Fibroblast of peridontal ligament (primary cell): ENCODE measurements around the gene DNMBP.
A peak's percentile ranks its signal among the peaks of the same experiment; 100 is the strongest.
"Not testable (repeated sequence)": the region's sequence is repeated elsewhere in the genome, so short reads cannot be mapped to it uniquely, and the experiment has no call there.

Experiments used
- DNase-seq: peaks from one replicate; pipeline ENCODE4 v3.0.0-alpha.2; 2010; ENCODE audit errors: extremely low read depth

Gene DNMBP

DNA sequence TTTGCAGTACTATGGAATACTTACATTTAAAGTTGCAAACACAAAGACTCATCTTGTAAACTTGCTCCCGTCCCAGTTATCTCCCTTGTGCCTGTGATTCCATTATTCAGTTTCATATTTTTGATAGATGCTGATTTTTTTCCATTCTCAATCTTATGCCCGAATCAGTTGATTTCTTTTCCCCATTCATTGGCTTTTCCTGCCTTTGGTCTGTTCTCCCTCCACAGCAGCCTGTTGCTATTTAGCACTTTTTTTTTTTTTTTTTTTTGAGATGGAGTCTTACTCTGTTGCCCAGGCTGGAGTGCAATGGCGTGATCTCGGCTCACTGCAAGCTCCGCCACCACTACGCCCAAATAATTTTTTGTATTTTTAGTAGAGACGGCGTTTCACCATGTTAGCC lies 149.3 kb downstream of the DNMBP start:
- no peak for DNase-seq

DNA sequence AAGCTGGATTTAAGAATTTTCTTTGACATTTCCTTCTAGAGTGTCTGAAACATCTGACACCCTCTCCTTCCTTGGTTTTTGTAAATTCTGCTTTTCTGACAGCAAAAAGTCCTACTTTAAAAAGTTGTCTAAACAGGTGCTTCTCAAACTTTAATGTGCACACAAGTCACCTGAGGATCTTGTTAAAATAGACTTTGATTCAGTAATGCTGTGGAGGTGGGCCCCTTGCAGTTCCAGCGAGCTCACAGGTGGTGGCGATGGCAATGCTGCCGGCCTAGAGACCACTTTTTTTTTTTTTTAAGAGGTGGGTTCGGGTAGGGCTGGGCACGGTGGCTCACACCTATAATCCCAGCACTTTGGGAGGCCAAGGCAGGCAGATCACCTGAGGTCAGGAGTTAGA lies 150.2 kb downstream of the DNMBP start:
- DNase-seq: no peak

DNA sequence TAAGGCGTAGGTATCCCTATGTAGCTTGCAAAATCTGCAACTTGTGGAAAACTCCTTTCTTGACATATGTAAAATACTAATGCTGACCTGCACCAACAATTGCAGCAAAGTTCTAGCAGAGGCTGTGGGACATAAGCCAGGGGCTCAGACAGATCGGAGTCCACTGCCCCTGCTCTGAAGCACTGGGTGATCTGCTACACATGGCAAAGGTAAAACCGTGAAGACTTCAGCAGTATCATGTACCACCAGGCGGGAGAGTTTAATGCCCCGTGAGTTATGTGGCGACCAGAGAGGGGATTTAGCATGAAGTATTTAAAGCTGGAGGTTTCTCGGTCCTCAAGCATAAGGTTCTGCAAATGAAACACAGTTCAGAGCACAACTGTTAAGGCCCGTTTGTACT lies 150.9 kb downstream of the DNMBP start:
- no peak for DNase-seq

DNA sequence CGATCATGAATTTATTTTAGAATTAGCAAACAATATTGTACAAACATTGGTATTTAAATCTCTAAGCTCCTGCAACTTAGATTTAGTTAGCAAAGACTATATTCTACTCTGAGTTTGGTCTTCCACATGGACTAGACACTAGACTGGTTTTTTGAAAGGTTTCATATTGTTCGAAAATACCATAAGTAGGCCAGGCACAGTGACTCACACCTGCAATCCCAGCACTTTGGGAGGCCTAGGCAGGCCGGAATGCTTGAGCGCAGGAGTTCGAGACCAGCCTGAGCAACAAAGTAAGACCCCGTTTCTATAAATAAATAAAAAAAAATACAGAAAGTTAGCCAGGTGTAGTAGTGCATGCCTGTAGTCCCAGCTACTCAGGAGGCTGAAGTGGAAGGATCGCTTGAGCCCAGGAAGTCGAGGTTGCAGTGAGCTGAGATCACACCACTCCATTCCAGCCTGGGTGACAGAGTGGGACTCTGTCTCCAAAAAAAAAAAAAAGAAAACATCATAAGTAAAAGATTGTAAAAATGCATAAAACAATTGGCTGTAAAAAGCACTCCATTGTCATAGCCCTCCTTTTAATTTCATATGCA lies 154.2 kb downstream of the DNMBP start:
- no peak for DNase-seq

DNA sequence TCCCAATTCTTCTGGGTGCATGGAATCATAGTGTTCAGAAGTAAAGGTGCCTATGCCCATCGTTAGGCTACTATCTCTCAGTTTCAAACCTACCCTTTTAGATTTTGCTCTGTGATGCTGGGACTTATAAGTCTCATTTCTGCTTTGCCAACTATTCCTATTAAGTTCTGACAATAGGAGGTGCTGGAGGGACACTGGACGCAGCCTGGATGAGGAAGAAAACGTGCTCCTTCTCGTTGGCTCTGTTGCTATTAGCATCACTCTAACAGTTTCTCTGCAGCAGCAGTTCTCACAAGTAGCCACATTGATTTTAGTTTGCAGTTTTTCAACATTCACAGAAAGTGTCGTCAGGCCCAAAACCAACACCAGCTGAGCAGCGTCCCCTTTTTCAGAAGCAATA lies 154.9 kb downstream of the DNMBP start:
- peak; percentile 87 for DNase-seq

DNA sequence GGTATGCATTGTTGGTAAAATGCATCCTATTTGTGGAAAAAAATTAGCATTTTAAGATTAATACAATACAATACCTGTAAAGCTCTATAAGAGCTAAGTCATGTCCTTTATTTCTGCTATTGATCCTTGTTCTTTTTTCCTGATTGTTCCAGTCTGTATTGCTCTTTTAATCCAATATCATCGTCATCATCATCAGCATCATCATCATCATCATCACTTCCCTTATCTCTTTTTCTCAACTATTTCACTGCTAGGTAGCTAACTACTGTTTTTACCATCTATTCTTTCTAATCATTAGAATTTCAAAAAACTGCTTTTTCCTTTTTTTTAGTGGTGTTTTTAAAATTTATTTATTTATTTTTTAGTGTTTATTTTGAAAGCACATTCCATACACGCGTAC lies 156.1 kb downstream of the DNMBP start:
- no peak for DNase-seq

DNA sequence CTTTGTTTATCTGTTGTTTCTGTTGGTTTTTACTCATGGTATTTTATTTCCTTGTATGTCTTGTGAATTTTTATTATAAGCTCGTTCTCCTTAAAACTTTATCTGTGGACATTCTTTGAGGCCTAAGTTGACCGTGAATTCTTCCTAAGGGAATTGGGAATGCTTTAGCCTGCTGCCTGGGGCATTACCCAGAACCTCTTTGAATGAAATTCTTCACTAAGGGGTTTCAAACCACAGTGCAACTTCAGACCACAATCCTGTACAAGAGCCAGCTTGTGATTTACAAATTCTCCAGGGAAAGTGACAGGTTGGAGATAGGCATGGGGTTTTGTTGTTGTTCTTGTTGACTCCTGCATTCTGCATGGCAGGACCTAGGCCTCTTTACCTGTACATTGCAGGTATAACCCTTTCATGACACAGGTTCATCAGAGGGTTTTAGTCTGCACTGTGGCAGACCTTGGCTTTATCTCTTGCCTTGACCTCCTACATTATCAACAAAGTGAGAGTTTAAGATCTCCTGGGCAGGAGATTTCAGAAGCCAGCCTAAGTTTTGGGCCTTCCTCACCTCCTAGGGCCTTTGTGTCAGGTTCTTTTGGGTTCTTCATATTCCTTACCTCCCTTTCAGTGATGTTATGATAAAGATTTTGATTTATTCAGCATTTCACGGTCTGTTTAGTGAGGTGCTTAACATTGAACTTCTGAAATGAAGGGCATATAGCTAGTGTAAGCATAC lies 157.1 kb downstream of the DNMBP start:
- DNase-seq: no peak

DNA sequence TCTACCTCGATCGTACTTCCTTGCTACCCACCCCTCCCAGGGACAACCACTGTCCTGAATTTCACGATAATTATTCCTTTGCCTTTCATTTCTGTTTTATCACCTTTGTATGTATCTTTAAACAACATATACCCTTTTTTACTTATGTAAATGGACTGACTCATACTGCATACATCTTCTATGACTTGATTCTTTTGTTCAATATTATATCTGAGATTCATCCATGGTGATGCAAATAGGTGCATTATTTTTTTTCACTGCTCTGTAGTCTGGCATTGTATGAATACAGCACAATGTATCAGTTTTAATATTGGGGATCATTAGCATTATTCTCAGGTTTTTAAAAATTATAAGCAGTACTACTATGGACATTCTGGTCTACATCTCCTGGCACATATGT lies 157.9 kb downstream of the DNMBP start:
- no peak for DNase-seq

DNA sequence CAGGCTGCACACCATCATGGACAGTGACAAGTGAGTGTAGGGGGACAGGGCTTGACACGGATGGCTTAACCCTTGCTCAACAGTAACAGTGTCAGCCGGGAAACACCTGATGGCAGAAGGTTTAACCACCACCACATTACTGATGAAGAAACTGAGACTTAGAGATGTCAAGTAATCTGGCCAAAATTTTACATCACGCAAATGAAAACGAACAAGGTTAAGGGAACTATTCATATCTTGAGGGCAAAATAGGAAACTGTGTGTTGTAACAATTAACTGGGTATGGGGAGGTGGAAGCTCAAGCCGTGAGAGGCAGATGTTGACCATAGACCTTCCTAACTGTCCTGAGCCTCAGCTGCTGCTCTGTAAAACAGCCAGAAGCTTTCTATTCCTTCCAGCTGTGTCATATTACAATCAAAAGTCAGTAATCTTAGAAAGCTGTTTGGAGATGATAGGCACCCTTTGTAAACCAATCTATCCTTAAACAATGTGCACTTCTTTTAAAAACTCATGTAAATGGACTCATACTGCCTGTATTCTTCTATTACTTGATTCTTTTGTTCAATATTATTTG lies 158.9 kb downstream of the DNMBP start:
- peak; percentile 27 for DNase-seq

DNA sequence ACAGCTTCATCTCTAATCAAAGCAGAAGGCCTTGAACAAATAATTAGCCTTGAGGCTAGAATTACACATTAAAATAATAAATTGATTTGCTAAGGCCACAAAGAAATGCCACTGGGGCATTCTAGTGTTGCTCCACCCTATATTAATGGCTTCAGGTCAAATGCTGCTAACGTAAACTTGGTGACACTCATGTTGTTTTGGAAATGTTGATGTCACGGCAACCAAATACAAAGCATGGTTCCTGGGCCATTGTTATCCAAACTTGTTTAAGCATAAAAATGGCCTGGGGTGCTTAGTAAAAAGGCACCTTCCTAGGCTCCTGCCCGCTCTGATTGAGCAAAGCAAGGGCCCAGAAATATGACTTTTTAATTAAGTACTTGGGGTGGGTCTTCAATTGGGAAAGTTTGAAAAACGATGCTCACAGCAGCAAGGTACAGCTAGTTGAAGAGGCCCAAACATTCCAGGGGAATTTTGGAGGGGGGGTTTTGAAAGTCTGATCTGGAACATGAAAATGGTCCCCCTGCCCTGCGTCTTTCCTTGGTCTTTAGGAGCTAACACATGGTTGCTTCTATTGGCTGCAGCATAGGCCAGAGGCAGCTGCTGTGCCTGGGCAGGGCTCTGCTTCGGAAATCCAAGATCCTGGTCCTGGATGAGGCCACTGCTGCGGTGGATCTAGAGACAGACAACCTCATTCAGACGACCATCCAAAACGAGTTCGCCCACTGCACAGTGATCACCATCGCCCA lies 159.6 kb downstream of the DNMBP start:
- DNase-seq: no peak

DNA sequence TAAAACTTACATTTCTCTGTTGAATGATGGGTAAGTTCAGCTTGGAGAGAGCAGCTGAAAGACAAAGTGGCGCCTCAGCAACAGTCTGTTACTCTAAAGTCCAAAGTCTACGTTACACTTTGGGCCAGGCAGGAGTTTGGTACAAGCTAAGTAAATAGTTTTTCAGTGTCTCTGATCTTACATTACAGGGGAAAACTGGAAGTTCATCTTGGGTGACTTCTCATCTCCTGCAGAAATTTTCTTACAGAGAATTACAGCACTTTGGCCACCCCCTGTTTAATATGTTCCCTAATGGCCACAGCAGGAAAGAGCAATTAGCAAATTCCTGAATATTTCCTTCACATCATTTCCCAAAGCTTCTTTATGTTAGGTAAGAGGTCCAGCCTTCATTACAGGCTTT lies 160.2 kb downstream of the DNMBP start:
- DNase-seq: no peak

DNA sequence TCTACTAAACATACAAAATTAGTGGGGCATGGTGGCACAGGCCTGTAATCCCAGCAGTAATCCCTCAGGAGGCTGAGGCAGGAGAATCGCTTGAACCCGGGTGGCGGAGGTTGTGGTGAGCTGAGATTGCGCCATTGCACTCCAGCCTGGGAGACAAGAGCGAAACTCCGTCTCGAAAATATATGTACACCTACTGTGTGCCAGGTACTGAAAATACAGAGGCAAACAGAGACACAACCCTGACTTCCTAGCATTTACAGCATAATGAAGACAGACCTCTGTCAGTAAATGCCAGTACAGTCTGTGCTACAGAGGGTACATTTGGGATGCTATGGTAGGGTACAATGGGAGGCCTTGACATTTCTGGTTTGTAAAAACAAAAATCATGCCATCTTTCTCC lies 160.7 kb downstream of the DNMBP start:
- DNase-seq: no peak

DNA sequence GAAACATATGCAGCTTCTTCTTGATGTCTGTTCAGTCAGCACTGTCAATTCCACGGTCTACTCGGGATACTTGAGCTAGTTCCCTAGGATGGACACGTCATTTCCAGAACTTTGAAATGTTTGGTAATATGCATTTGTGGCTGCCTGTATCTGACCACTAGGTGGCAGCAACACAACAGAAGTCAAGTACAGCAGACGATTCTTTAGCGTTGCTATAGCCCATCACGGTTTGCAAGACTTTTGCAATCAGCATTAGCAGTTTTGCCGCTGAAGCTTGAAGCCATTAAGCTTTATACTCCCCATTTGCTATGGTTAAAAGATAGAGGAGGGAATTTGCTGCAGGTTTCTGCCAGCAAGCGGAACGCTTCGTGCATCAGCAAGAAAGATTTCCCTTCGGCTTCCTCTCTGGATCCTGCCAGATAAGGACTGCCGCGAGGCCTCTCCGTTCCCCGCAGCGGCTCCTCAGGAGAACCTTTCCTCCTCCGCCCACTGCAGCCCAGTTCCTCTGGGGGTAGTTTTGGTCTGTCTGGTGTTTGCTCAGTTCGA lies 163.8 kb downstream of the DNMBP start:
- peak; percentile 99 for DNase-seq

DNA sequence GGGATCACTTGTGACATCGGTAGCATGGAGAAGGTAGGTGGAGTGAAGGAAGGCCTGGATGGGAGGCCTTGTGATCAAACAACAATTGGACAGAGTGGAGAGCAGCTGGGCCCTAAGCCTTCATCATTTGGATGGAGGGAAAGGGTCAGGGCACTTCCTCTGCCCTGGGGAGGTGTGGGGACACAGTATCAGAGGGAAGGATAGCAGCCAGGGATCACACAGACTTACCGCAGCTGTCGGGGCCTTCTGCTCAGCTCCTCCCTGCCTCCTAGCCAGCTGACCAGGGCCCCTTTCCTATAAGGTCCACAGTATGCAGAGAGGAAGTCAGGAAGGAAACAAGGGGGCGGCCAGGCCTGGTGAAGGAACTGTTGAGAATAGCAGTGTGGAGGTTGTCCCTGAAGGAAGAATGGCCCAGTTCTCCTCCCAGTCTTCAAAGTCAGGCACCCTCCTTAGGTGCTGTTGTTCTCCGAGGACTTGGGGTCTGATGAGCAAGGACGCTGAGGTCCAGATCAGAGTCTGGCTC lies 165.3 kb downstream of the DNMBP start:
- DNase-seq: no peak

DNA sequence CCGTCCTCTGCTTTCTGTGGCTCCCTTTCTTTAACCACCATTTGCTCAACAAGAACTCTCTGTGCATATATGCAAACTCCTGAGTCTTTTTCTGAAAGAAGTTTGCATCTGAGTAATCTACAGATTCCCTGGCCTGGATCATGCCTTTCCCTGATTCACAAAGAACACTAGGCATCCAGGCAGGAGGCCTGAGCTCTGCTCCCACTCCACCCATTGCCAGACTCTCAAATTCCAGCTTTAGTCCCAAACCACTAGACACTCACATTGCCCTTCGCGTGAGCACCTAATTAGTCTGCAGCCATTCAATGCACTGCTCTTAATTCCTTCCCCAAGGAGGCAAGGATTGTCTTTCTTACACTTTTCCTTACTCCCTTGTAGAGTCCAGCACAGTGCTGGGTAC lies 166.4 kb downstream of the DNMBP start:
- DNase-seq: peak; percentile 89

DNA sequence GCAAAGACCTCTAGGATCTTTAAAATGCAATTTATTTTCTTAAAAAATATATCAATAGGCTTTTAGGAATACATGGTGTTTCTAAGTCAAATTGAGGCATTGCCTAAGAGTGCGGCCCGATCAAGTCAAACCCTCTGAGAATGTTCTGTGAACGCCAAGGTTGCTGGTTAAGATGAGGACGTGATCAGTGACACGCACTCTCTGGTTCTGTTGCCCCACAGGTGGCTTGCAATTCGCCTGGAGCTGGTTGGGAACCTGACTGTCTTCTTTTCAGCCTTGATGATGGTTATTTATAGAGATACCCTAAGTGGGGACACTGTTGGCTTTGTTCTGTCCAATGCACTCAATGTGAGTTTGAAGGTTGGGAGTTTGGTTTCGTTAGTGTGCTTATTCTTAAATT lies 168.0 kb downstream of the DNMBP start:
- DNase-seq: no peak

DNA sequence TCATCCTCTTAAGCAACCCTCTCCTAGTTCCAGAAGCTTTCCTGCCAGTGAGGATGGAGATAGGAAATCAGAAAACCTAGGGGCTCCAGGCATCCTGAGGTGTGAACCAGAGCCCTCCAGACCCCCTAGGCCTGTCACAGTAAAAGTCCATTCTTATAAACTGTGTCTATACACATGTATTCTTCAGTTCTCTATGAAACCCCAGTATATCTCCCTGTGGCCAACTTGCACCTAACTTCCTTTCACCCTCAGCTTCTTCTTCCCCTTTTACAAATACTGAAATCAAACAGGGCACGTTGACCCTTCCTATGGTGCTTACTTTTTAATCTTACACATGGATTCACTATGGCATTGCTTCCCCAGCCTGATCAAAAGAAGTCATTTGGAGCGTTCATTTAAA lies 168.9 kb downstream of the DNMBP start:
- DNase-seq: not testable (repeated sequence)

DNA sequence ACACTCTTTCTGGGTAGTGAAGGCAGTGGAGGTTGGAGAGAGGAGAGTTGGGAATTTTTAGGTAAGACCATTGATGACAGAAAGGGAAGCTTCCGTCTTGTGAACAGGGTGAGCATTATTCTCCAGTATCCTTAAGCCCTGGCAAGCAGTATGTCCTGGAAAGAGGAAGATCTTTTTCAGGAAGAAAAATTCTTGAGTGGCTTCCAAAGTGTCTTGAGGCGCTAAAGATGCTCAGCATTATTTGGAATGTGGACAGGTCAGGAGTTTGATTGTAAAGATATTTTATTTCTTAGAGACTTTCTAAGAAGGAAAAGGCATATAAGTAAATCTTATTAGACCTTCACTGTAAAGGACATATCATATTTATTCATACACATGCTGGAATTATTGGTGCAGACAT lies 173.0 kb downstream of the DNMBP start:
- no peak for DNase-seq

DNA sequence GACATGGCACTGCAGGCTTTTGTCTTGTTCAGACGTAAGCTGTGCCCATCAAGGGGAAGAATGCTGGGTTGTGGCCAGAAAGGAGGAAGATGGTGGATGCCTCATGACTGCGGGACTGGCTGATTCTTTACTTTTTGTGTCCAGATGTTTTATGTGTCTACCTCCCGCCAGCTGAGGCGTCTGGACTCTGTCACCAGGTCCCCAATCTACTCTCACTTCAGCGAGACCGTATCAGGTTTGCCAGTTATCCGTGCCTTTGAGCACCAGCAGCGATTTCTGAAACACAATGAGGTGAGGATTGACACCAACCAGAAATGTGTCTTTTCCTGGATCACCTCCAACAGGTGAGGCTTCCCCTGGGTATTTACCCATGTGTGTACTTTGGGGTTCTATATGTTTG lies 173.8 kb downstream of the DNMBP start:
- DNase-seq: no peak

DNA sequence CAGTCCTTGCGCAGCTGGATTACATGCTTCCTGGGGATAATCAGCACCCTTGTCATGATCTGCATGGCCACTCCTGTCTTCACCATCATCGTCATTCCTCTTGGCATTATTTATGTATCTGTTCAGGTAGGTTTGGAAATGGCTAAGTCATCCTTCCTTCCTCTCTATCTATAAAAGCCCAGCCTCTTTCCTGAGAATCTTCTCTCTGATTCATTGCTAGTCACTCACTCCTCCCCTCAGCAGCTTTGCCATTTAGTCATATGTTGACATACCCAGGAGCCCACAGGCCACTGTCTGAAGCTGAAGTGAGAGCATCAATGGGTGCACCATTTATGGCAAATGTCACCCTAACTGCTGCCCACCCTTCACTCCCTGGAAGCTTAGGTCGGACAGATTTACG lies 175.3 kb downstream of the DNMBP start:
- peak; percentile 60 for DNase-seq

DNA sequence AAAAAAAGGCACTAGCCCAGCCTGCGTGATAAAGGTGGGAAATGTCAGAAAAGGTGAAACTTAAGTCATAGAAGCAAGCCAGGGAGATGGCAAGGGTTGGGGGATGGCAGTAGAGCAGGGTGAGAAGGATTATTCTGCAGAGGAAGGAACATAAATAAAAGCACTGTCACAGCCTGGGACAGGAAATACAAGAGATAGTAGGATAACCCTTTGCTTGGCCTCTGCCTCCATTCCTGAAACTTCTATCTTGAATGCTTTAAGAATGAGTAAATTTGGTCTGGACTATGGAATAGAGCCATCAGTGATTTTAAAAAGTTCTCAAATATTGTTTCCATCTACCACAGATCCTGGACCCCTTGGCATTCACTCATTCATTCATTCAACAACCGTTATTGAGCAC lies 177.3 kb downstream of the DNMBP start:
- DNase-seq: no peak

DNA sequence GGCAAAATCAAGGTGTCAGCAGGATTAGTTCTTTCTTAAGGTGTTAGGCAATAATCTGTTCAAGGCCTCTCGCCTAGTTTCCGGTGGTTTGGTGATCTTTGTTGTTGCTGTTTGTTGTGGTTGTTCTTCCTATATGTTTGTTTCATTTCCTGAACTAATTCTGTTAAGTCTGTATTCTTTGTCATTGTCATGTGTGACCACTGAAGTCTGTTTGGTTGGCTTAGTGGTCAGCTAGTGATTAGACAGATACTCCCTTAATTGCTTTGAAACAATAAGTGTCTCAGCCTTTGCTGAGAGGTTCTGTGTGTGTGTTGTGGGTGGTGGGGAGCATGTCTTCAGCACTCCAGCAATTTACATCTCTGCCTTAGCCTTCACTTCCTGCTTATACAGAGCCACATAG lies 181.3 kb downstream of the DNMBP start:
- DNase-seq: no peak
